ENCODE results near the gene NLRP12.
"Not testable (repeated sequence)": the region's sequence is repeated elsewhere in the genome, so short reads cannot be mapped to it uniquely, and the experiment has no call there.

GRCh38 chr19:53769696-53770309 lies 54.3 kb downstream of the NLRP12 start:
- not testable (repeated sequence) for TF ChIP-seq POLR2A (IDR thresholded peaks at IDR 0.05; ENCODE audit: low read depth, low read length); POLR2AphosphoS5 (IDR thresholded peaks at IDR 0.05; ENCODE audit: low read depth, low read length); TAF1 (IDR thresholded peaks at IDR 0.05; ENCODE audit: borderline replicate concordance, low read depth, low read length)
